AG04450 (cell line): Measurements from ENCODE around the gene BBS9. TPM values are rescaled to one million over a fixed set of nuclear protein-coding genes. Genes with fewer than 3 reads are reported as not detected.

ENCODE experiments used
- CTCF ChIA-PET: fragments of 300-600, 350-600 bp; formaldehyde crosslinking; extraction: SDS; loops from one replicate; lab custom pipeline; 2022; ENCODE audit warnings: antibody characterized with exemption, inconsistent platforms; lab: Charles Lee
- POLR2A ChIA-PET: fragments of 350-600 bp; formaldehyde crosslinking; extraction: SDS; loops from one replicate; lab custom pipeline; 2021; ENCODE audit warnings: antibody characterized with exemption, inconsistent platforms; lab: Yijun Ruan, JAX
- DNase-seq: peaks from one replicate; pipeline ENCODE4 v3.0.0-alpha.2; 2011; ENCODE audit warnings: low read depth, low spot score
- H3K27ac ChIP-seq: one replicate; pipeline ENCODE4 v1.5.1; 2012; ENCODE audit warnings: low read depth, low read length, control low read depth
- H3K27me3 ChIP-seq: one replicate; pipeline ENCODE4 v1.6.0; 2012; ENCODE audit warnings: low read length; ENCODE audit not compliant: control insufficient read depth, insufficient read depth
- H3K4me3 ChIP-seq: 2 replicates; pipeline ENCODE4 v1.5.1; 2011; ENCODE audit warnings: mild to moderate bottlenecking, low read depth, low read length, control low read depth
- H3K9me3 ChIP-seq: 2 replicates; pipeline ENCODE4 v1.5.1; 2012; ENCODE audit warnings: low read length; ENCODE audit not compliant: control insufficient read depth, insufficient read depth
- polyA plus RNA-seq: library from polyadenylated mRNA; depleted of rRNA; stranded (reverse); fragments of >200 nt; gene quantifications from 2 replicates; pipeline ENCODE4 v1.2.3, GENCODE V29; 2011
- TF ChIP-seq, protein P1 (sequence below): IDR thresholded peaks from 2 replicates; pipeline ENCODE4 v1.5.1; 2011; ENCODE audit warnings: low read depth, low read length, control low read depth, inconsistent platforms

Gene BBS9
- polyA plus RNA-seq, 1 experiment = 15.6 TPM

GRCh38 chr7:33379891-33380525, 250.6 kb downstream of the BBS9 start:
- CTCF ChIA-PET = no interaction called here
- no peak overlapping the region for H3K4me3 ChIP-seq
- H3K27me3 ChIP-seq = no peaks in the 10 kb centered on the region
- DNase-seq = no peak
- TF ChIP-seq, protein P1, sequence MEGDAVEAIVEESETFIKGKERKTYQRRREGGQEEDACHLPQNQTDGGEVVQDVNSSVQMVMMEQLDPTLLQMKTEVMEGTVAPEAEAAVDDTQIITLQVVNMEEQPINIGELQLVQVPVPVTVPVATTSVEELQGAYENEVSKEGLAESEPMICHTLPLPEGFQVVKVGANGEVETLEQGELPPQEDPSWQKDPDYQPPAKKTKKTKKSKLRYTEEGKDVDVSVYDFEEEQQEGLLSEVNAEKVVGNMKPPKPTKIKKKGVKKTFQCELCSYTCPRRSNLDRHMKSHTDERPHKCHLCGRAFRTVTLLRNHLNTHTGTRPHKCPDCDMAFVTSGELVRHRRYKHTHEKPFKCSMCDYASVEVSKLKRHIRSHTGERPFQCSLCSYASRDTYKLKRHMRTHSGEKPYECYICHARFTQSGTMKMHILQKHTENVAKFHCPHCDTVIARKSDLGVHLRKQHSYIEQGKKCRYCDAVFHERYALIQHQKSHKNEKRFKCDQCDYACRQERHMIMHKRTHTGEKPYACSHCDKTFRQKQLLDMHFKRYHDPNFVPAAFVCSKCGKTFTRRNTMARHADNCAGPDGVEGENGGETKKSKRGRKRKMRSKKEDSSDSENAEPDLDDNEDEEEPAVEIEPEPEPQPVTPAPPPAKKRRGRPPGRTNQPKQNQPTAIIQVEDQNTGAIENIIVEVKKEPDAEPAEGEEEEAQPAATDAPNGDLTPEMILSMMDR = no peak
- no peak overlapping the region for H3K27ac ChIP-seq
- POLR2A ChIA-PET = no interaction called here
- no peaks in the 10 kb centered on the region for H3K9me3 ChIP-seq

GRCh38 chr7:33388332-33388731, 259.0 kb downstream of the BBS9 start:
- ChIA-PET CTCF (no interaction called here), POLR2A (no interaction called here)
- H3K27ac ChIP-seq = no peak overlapping the region
- H3K4me3 ChIP-seq = no peak overlapping the region
- no peaks in the 10 kb centered on the region for H3K27me3 ChIP-seq
- no peak for DNase-seq
- H3K9me3 ChIP-seq = no peaks in the 10 kb centered on the region
- TF ChIP-seq, protein P1 = no peak

DNA sequence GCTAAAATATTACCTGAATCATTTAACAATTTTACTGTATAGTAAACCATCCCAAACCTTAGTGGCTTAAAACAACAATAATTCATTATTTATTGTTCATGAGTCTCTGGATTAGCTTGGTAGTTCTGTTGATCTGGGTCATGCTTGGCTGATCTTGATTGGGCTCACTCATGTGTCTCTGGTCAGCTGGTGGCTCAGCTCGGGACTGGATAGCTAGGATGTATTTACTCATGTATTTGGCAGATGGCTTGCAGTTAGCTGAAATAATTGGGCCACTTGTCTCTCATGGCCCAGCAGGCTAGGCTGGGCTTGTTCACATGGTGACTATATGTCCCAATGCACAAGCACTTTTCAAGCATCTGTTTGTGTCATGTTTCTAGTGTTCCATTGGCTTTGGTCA, 262.8 kb downstream of the BBS9 start:
- POLR2A ChIA-PET = no interaction called here

DNA sequence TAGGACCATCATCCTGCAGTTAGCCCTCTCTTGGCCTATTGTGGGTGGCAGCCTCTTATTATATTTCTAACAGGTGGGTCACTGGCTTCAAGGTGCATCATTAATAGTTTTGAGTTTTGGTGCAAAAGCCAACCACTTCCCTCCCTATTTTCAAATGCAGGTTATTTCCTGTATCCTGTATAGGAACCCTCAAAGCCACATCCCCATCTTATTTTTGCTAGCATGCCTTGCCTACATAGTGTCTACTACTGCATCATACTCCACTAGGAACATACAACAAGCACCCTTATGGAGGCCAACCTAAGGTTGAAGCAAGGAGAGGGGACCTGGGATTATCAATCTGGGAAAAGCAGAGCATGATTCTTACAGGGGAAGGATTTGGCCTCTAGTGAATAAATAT, 264.4 kb downstream of the BBS9 start:
- POLR2A ChIA-PET = no interaction called here

More for the DNA sequence above, 262.8 kb downstream of the BBS9 start:
- Histone ChIP-seq H3K4me3 (no peak overlapping the region), H3K27me3 (no peaks in the 10 kb centered on the region), H3K9me3 (no peaks in the 10 kb centered on the region), H3K27ac (no peak overlapping the region)
- TF ChIP-seq, protein P1 = no peak
- no peak for DNase-seq
- CTCF ChIA-PET = no interaction called here

GRCh38 chr7:33395340-33395739, 266.0 kb downstream of the BBS9 start:
- no peaks in the 10 kb centered on the region for H3K27me3 ChIP-seq
- DNase-seq = no peak
- CTCF ChIA-PET = interaction anchor here (0.9 kb wide), 1 partner anchor 152 kb away, joined by 3 read pairs; no protein-coding TSS in a partner anchor
- no peaks in the 10 kb centered on the region for H3K9me3 ChIP-seq
- TF ChIP-seq, protein P1 = no peak
- no peak overlapping the region for H3K27ac ChIP-seq
- H3K4me3 ChIP-seq = no peak overlapping the region
- POLR2A ChIA-PET = no interaction called here

More for the DNA sequence above, 264.4 kb downstream of the BBS9 start:
- DNase-seq = no peak
- no peaks in the 10 kb centered on the region for H3K27me3 ChIP-seq
- no peak overlapping the region for H3K27ac ChIP-seq
- CTCF ChIA-PET = no interaction called here
- no peaks in the 10 kb centered on the region for H3K9me3 ChIP-seq
- no peak overlapping the region for H3K4me3 ChIP-seq
- TF ChIP-seq, protein P1 = no peak
